Measurements from ENCODE around the gene LPP. TPM values are rescaled to one million over a fixed set of nuclear protein-coding genes. Genes with fewer than 3 reads are reported as not detected.

Gene LPP
- total RNA-seq, 1 donor from 2014 or later, result 1,791 TPM

GRCh38 chr3:188779281-188779980 is 625.5 kb downstream of the LPP start:
- Histone ChIP-seq H3K4me1 (peaks cover 3 to 58% of the 10 kb centered on the region in 2 donors), H3K9me3 (no peaks in the 10 kb centered on the region), H3K27me3 (no peaks in the 10 kb centered on the region), H3K4me3 (no peak overlapping the region), H3K27ac (peak overlapping the region; percentile 57 to 58), H3K36me3 (no peaks in the 10 kb centered on the region)
- intact Hi-C loops (cut with DNase I), result no loop called here
- DNase-seq (ENCODE audit: low spot score in 2 of 2), result no peak
- TF ChIP-seq CTCF (IDR thresholded peaks at IDR 0.05), result no peak

- Histone ChIP-seq H3K9me3 (no peaks in the 10 kb centered on the region), H3K4me1 (peaks cover 3 to 54% of the 10 kb centered on the region in 2 donors), H3K27me3 (no peaks in the 10 kb centered on the region), H3K27ac (peak overlapping the region; percentile 57 to 58), H3K4me3 (no peak overlapping the region), H3K36me3 (no peaks in the 10 kb centered on the region)
- intact Hi-C loops (cut with DNase I), result loop anchor here (5.0 kb wide), 1 partner anchor 167 kb away; no protein-coding TSS in a partner anchor
- no peak for TF ChIP-seq CTCF (IDR thresholded peaks at IDR 0.05)
- peak in 1 of 2 donors; percentile 75 for DNase-seq (ENCODE audit: low spot score in 2 of 2)
Observed at GRCh38 chr3:188780193-188781147, 626.5 kb downstream of the LPP start.

GRCh38 chr3:188782613-188783124 is 628.7 kb downstream of the LPP start:
- Histone ChIP-seq H3K4me1 (peaks cover 4 to 42% of the 10 kb centered on the region in 2 donors), H3K9me3 (no peaks in the 10 kb centered on the region), H3K27ac (no peak overlapping the region), H3K4me3 (no peak overlapping the region), H3K27me3 (no peaks in the 10 kb centered on the region), H3K36me3 (no peaks in the 10 kb centered on the region)
- TF ChIP-seq CTCF (IDR thresholded peaks at IDR 0.05), result no peak
- no peak for DNase-seq (ENCODE audit: low spot score in 2 of 2)
- intact Hi-C loops (cut with DNase I), result loop anchor here (5.0 kb wide), 1 partner anchor 165 kb away; no protein-coding TSS in a partner anchor

GRCh38 chr3:188786424-188786823 is 632.5 kb downstream of the LPP start:
- H3K27ac ChIP-seq, result no peak overlapping the region
- intact Hi-C loops (cut with DNase I), result no loop called here
- no peaks in the 10 kb centered on the region for H3K27me3 ChIP-seq
- no peaks in the 10 kb centered on the region for H3K9me3 ChIP-seq
- DNase-seq (ENCODE audit: low spot score in 2 of 2), result no peak
- H3K4me1 ChIP-seq, result peaks cover 4 to 17% of the 10 kb centered on the region in 2 donors
- no peak overlapping the region for H3K4me3 ChIP-seq
- TF ChIP-seq CTCF (IDR thresholded peaks at IDR 0.05), result no peak
- H3K36me3 ChIP-seq, result no peaks in the 10 kb centered on the region

- DNase-seq (ENCODE audit: low spot score in 2 of 2), result no peak
- TF ChIP-seq CTCF (IDR thresholded peaks at IDR 0.05), result no peak
- Histone ChIP-seq H3K9me3 (no peaks in the 10 kb centered on the region), H3K4me1 (peaks cover 4% of the 10 kb centered on the region in 2 donors), H3K27ac (peak overlapping the region in 1 of 2 donors; percentile 24), H3K36me3 (peaks cover 0 to 7% of the 10 kb centered on the region in 2 donors), H3K4me3 (no peak overlapping the region), H3K27me3 (no peaks in the 10 kb centered on the region)
- intact Hi-C loops (cut with DNase I), result no loop called here
Observed at GRCh38 chr3:188788621-188789081, 634.7 kb downstream of the LPP start.
